GM12875 (cell line): Measurements from ENCODE around the gene COL5A1.

Experiments
- H3K4me3 ChIP-seq: one replicate; pipeline ENCODE4 v1.5.1; 2011; ENCODE audit warnings: low read depth, low read length, control low read depth
- TF ChIP-seq, protein P1 (sequence below): IDR thresholded peaks from 2 replicates; pipeline ENCODE4 v1.5.1; 2011; ENCODE audit warnings: low read depth, mild to moderate bottlenecking, control low read depth, inconsistent platforms, low read length, moderate library complexity, borderline replicate concordance; ENCODE audit not compliant: insufficient read depth

Gene COL5A1

GRCh38 chr9:134738869-134739659 is 97.5 kb downstream of the COL5A1 start:
- TF ChIP-seq, protein P1, sequence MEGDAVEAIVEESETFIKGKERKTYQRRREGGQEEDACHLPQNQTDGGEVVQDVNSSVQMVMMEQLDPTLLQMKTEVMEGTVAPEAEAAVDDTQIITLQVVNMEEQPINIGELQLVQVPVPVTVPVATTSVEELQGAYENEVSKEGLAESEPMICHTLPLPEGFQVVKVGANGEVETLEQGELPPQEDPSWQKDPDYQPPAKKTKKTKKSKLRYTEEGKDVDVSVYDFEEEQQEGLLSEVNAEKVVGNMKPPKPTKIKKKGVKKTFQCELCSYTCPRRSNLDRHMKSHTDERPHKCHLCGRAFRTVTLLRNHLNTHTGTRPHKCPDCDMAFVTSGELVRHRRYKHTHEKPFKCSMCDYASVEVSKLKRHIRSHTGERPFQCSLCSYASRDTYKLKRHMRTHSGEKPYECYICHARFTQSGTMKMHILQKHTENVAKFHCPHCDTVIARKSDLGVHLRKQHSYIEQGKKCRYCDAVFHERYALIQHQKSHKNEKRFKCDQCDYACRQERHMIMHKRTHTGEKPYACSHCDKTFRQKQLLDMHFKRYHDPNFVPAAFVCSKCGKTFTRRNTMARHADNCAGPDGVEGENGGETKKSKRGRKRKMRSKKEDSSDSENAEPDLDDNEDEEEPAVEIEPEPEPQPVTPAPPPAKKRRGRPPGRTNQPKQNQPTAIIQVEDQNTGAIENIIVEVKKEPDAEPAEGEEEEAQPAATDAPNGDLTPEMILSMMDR = peak; percentile 67
- no peak overlapping the region for H3K4me3 ChIP-seq

- TF ChIP-seq, protein P1 = no peak
- H3K4me3 ChIP-seq = no peak overlapping the region
Observed at GRCh38 chr9:134739660-134739968, 98.0 kb downstream of the COL5A1 start.

DNA sequence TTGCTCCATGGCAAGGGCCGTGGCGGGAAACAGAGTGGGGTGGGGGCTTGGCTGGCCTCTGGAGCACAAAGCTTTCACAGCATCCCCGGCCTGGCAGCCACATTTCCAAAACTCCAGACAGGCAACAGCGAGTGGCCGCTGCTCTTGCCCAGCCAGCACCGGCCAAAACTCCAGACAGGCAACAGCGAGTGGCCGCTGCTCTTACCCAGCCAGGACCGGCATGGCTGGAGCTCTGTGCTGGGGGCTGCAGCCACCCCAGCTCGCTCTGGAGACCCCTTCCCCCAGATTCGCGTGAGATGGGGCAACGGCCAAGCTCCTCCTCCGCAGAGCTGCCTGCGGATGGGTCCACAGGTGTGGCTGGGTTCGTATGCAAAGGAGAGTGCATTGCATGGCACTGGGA is 98.5 kb downstream of the COL5A1 start:
- TF ChIP-seq, protein P1 = no peak
- H3K4me3 ChIP-seq = no peak overlapping the region

DNA sequence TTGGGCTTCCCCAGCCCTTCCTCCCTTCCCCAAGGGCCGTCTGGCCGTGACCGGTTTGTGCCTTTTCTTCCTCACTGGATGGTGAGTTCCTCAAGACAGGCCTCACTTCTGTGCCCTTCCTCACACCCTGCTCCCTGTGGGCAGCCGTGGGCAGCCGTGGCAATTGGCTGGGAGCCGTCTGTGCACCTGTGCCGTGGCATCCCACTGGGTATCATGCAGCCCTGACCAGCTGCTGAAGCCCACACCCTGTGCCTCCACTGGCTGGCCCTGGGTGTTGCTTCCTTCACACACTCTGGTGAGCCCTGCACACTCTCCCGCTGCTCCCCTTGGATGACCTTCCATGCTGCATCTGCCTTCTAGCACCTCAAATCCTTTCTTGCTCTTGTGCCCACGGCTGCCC is 100.2 kb downstream of the COL5A1 start:
- TF ChIP-seq, protein P1 = no peak
- H3K4me3 ChIP-seq = no peak overlapping the region

DNA sequence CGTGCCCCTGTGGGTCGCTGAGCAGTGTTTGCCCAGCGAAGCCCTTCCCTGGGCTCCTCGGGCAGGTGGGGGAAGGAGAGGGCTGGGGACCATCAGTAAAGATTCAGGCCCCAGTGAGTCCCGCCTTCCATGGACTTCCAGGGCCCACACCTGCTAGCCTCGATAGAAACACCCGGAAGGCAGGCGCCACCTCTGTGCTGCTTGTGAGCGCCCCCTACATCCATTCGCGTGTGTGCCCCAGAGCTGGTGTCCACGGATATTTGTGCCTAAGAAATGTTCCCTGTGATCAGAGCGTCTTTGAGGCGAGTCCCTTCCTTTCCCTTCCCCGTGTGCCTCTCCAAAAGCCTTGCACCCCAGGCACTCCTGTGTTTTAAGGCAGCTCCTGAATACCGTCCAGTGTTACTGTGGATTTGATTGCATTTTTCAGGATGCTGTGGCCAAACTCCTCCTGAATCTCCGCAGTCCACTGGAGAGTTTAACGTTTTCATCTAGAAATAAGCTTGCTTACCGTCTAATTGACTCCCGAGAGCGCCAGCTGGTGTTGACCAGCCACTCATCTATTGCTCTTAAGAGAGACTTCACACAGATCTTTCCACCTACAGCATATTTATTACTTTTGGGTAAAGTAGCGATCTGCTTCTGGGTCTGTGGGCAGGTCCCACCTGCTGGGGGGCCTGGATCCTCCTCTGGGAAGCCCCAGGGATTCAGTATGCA is 101.4 kb downstream of the COL5A1 start:
- TF ChIP-seq, protein P1 = no peak
- H3K4me3 ChIP-seq = no peak overlapping the region

- TF ChIP-seq, protein P1 = no peak
- no peak overlapping the region for H3K4me3 ChIP-seq
Observed at GRCh38 chr9:134743853-134744252, 102.2 kb downstream of the COL5A1 start.
